GM19463 (cell line): ENCODE data around the gene HNRNPA3.
"Not testable (repeated sequence)": the region's sequence is repeated elsewhere in the genome, so short reads cannot be mapped to it uniquely, and the experiment has no call there.

Experiments used
- ATAC-seq: cut with Tn5 transposase; IDR thresholded peaks from one replicate; pipeline ENCODE4 v1.9.1; 2021; ENCODE audit warnings: mild to moderate bottlenecking, moderate library complexity; ENCODE audit not compliant: unreplicated experiment

The HNRNPA3 gene

DNA sequence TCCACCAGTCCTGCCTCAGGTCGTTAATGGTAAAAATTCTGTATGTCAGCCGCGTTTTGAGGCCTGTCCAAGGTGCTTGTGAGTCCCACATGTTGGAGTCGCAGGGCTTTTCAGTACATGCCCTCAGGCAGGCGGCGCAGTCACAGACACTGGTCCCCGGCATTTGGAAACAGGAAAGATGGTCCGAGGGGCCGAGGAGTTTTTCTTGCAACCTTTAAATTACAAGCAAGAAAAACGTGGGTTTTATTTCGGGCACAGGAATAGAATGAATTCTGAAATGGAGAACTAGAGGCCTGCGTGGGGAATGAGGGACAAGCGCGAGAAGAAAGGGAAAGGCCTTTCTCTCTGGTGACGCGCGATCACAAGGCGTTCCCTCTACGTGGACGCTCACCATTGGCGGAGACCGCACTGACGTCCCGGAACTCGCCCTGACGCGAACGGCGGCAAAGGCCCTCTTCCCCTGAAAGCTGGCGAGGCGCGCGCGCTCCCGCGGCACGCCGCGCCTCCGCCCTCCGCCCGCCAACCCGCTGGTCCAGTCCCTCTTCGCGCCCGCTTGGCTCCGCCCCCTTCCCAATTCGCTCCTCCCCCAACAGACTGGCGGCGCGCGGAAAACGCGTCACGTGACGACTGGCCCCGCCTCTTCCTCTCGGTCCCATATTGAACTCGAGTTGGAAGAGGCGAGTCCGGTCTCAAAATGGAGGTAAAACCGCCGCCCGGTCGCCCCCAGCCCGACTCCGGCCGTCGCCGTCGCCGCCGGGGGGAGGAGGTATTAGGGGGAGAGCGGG is at the start of gene HNRNPA3:
Gene HNRNPA3 (plus strand): TSS at position 689 of the 785 bp plus-strand sequence. CDS start 6 bp downstream, at position 695.
- ATAC-seq, result peak; percentile 80

DNA sequence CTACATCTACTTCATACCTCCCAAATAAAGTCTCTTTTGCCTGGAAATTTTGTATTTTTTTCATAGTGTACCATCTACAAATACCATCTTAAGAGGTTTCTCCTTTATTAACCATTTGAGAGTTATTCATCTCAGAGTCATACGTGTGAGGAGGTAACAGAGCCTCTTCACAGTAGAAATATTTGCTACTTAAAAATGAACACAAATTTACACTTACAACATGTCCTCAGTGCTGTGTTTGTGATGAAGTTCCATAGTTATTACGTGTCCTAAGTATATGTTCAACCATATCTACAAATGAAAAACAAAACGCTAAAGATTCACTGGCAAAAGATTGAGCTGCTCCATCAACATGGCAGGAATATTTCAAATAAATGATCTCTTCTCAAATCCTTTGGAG is 48.5 kb upstream of the HNRNPA3 start:
- ATAC-seq, result no peak

GRCh38 chr2:177164584-177165052 is 48.0 kb upstream of the HNRNPA3 start:
- peak; percentile 45 for ATAC-seq

GRCh38 chr2:177165061-177165583 is 47.5 kb upstream of the HNRNPA3 start:
- ATAC-seq, result no peak

DNA sequence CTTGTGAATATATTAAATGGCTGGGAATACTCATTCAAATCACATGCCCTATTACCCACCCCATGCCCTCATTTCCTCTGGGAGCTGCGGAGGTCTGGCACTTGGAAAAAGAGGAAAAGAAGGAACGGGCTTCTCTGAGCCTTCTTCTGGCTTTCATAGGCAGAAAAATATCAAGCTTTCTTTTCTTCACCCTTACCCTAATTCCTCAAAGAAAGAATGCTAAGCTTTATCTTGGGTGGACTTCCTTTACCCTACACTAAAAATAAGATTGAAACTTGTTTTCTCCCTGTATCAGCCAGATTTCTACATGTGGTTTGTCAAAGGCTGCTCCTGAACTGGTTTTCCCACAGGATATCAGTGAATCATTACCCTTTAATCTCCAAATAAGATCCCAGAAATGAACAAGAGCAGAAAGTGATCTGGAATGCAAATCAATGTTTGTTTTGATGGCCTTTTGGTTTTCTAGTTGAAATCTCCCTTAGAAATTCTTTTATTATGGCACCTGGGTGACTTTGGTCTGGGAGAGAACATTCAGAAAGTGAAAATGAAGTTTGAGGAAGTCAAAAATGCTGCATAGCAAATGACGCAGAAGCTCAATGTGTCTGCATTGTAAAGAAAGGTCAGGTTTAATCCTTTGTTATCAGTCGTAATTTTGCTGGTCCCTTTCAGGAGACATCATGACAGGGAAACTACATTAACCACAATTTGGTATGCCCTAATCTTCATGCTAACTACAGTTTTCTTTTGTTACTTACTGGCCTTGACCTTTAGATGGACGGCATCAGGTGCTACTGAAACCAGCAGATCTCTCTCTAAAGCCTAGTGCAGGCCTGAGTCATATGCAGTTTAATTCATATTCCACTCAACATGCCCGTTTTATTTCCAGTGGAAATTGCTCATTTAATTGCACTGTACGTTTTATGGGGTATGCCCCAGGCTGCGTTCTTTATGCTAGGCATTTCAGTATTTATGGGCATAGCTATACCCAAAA is 46.6 kb upstream of the HNRNPA3 start:
- ATAC-seq, result peak; percentile 46

GRCh38 chr2:177169810-177170514 is 42.6 kb upstream of the HNRNPA3 start:
- ATAC-seq, result peak; percentile 70

DNA sequence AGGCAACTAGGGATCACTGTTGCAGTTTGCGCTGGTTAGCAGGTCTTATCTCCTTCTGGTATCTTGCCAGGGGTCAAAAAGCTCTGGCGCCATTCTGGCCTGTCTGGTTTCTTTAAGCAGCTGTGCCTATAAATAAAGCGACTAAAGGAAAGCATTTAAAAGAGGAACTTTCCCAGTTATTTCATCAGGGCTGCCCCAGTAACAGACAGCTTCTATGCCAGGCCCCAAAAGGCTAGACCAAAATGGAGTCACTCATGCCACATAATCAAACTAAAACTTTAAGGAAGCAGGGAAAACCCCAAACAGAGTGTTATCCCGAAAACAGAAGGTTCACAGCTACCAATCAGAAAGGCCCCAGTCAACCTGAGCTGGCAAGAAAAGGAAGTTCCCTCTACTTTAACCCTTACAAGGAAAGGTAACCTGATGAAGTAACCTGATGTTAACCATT is 41.2 kb upstream of the HNRNPA3 start:
- ATAC-seq, result no peak

DNA sequence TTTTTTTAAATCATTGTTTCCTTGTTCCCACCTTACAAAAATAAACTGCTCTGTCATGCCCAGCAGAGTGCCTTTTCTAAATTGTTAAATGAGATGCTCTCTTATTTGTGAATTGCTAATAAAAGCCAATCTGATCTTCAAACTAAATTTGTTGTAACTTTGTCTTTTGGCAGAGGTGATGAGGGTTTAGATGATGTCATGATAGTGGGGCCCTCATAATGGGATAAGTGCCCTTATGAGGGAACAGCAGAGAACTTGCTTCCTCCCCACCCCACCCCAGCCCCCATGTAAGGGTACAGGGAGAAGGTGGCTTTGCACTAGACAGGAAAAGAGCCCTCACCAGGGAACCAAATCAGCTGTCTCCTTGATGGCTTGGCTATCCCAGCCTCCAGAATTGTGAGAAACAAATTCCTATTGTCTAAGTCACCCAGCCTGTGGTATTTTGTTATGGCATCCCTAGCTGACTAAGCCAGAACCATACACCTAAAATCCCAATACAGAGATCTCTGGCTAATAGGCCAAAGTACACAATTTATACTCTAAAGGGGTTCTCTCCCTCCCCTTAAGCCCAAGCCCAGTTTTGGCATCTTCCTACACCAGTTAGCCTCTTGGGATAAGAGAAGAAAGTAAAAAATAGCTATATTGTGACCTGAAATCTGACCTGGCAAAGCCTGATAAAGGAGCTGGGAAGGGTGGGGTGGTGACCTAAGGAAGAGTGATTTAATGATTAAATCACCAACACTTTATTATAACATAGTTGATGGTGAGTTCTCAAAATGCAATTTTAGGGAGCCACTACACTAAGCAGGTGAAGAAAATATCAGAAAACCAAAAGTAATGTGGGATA is 40.3 kb upstream of the HNRNPA3 start:
- no peak for ATAC-seq

DNA sequence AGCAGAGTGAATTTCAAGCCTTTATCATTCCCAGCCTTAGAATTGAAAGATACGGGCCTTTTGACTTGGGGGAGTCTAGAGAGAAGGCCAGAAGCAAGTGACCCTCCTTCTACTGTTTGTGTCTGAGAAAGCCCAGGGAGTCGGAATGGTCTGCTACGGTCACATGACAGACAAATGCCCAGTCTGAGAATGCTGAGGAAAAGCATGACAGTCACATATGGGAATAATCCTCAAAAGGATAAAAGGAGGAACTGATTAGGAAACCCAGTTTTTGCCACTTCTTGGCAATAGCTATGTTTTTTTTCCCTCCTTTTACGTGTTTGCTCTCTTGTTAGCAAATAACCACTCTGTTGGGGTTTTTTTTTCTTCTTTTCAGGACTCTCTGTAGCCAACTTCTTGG is 38.1 kb upstream of the HNRNPA3 start:
- no peak for ATAC-seq

- ATAC-seq, result no peak
Measured at GRCh38 chr2:177175917-177176668, 36.5 kb upstream of the HNRNPA3 start.

DNA sequence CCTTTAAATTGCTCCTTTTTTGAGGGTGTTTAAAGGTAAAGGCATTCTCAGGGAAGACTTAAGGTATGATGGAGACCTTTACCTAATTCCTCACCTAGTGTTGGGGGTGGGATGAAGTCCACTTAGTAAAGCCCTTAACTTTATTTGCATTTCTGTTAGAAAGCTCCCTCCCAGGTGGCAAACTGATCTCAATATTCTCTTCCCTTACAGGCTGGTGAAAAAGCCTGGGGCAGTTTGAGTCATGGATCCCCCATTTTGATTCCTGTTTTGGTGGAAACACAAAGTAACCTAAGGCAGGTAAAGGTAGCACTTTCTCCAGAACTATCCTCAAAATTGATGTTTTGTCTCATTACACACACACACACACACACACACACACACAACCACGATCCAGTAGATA is 33.8 kb upstream of the HNRNPA3 start:
- ATAC-seq, result no peak

DNA sequence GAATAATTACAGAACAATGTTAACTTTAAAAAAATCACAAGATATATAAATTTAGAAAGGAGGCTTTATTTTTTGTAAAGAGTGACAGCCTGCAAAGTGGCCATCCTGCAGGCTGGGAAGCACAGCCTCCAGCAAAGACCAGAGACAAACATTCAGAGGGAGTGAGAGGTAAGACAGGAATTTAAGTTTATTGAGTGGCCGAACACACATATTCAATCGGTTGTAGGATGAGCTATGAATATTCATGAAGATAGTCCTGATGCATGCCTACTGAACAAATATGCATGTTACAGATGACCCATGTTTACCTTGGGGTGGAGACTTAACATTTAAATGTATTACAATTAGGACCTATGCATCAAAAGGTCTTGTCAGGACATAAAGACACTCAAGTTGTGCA is 33.4 kb upstream of the HNRNPA3 start:
- ATAC-seq, result no peak

DNA sequence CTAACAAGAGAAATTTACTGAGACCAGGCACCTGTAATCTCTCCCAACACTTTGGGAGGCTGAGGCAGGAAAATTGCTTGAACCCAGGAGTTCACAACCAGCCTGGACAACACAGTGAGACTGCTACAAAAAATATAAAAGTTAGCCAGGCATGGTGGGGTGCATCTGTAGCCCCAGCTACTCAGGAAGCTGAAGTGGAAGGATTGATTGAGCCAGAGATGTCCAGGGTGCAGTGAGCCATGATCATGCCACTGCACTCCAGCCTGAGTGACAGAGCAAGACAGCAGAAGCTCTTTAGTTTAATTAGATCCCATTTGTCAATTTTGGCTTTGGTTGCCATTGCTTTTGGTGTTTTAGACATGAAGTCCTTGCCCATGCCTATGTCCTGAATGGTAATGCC is 32.9 kb upstream of the HNRNPA3 start:
- not testable (repeated sequence) for ATAC-seq

DNA sequence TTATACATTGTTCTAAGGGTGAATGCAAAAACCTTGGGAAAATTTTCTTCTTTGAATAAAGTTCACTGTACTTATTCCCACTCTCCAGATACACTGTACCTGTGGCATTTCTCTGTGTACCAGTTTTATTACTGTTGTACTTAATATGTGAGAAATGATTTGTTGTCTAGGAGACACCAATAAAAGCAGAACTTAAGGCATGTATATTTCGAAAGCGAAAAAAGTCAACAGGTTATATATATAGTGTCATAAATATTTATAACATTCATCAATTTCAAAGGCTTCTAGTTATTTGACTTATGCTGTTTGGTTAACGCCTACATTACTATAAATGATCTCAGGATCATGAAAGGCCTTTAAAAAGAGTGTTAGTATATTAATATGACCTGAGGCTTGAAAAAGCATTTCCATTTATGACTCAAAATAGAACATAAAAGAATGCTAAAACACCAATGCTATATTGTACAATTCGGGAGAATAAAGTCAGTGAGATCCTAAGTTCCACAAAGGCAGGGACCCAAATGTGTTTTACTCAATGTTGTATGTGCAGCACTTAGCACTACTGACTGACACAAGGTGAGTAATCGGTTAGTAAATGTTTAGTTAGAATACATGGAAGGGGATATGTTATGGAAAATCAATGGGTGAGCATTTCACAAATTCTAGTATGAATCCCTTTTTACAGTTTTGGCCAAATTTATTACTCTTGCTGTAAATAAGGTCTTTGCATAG is 32.2 kb upstream of the HNRNPA3 start:
- ATAC-seq, result no peak

- ATAC-seq, result no peak
Measured at GRCh38 chr2:177183860-177184259, 28.7 kb upstream of the HNRNPA3 start.

DNA sequence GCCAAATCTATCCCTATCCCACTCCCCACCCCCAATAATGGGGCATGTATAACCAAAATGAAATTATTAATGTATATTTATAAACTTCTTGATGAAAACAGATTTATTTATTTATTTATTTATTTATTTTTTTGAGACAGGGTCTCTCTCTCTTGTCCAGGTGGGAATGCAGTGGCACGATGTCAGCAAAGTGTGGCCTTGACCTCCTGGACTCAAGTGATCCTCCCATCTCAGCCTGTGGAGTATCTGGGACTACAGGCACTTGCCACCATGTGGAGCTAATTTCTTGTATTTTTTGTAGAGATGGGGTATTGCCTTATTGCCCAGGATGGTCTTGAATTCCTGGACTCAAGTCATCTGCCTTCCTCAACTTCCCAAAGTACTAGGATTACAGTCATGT is 28.0 kb upstream of the HNRNPA3 start:
- ATAC-seq, result no peak

GRCh38 chr2:177186038-177186437 is 26.6 kb upstream of the HNRNPA3 start:
- not testable (repeated sequence) for ATAC-seq

DNA sequence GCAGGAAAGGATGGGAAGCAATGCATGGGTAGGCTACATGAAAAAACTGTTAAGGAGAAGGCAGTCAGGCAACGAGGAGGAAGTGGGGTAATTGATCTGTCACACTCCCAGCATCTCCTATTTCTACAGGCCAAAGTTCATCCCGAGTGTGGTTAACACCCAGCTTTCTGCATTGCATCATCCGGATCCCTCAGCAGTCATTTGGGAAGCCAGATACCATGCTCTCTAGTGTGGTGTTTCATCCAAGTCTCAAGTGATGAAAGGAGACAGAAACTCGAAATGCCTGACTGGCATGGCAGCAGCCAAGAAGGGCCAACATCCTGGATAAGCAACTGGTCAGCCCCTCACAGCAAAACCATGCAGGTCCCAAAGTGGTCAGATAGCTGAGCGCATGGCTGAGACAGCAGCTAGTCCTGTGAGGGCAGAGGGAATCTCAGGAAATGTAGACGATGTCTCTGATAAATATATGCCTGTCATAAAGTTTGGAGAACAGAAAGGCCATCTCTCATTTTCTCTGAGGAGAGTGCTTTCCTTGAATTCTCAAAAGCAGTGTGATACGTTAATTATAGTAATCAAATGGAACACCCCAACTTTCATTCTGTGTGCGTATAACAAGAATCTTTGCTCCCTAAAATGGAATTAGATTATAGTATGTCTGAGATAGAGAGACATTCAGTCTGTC is 24.8 kb upstream of the HNRNPA3 start:
- no peak for ATAC-seq
